PFSK-1 (cell line): Measurements from ENCODE around the gene KANK4.

Source experiments
- FOXP2 ChIP-seq: optimal IDR thresholded peaks from 2 replicates; pipeline ENCODE3; 2011; ENCODE audit warnings: borderline replicate concordance, control low read depth, inconsistent platforms; ENCODE audit not compliant: insufficient read depth; ENCODE audit errors: extremely low read length, extremely low read depth
- POLR2AphosphoS5 ChIP-seq: IDR thresholded peaks from 2 replicates; pipeline ENCODE4 v1.6.1; 2012; ENCODE audit warnings: low read depth, mild to moderate bottlenecking, control low read depth, low read length, moderate library complexity
- SIN3A ChIP-seq: IDR thresholded peaks from 2 replicates; pipeline ENCODE4 v1.6.1; 2012; ENCODE audit warnings: mild to moderate bottlenecking, low read length, moderate library complexity, borderline replicate concordance; ENCODE audit not compliant: insufficient read depth
- TAF1 ChIP-seq: IDR thresholded peaks from 2 replicates; pipeline ENCODE4 v1.6.1; 2012; ENCODE audit warnings: low read length, control low read depth, borderline replicate concordance; ENCODE audit not compliant: insufficient read depth
- TF ChIP-seq, protein P1 (sequence below), 2 experiments: IDR thresholded peaks; 2 replicates each; pipeline versions ENCODE4 v1.6.1 to v1.8.0; 2011 to 2012; ENCODE audit warnings: low read depth in 2 of 2, low read length in 2 of 2, control low read depth in 1 of 2, inconsistent platforms in 1 of 2, mild to moderate bottlenecking in 1 of 2, moderate library complexity in 1 of 2; ENCODE audit not compliant: insufficient read depth in 1 of 2

The KANK4 gene

DNA sequence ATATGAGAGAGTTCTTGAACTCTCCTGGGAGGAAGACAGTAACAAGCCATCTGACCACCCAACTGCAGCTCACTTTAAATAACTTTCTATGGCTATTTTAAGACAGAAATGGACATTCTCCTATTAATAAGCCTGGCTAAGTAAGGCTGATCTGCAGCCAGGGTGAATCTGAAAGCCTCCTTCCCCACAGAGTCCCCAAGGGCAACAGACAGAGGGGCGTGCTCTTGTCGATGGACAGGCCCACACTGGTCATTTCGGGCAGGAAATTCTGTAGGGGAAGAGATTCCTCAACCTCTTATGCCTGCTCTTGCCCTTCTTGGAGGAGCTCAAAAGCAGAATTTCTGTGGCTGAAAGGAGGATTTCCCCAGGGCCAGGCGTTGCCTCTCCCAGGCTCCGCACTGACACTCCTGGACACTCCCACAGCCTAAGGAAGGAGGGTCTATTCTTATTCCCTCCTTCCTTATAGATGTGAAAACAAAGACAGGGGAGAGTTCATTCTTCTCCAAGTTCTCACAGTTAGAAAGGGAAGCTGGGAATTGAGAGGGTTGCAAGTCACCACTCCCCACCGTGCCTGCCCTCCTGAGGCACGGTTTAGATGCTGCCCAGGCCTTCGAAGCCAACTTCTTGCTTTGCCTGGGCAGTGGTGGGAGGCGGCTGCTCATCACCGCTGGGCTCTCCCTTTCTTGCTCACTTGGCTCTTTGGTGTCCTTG, 17.9 kb upstream of the KANK4 start:
- TF ChIP-seq FOXP2: no peak
- no peak for TF ChIP-seq POLR2AphosphoS5
- TF ChIP-seq SIN3A: no peak
- TF ChIP-seq, protein P1, sequence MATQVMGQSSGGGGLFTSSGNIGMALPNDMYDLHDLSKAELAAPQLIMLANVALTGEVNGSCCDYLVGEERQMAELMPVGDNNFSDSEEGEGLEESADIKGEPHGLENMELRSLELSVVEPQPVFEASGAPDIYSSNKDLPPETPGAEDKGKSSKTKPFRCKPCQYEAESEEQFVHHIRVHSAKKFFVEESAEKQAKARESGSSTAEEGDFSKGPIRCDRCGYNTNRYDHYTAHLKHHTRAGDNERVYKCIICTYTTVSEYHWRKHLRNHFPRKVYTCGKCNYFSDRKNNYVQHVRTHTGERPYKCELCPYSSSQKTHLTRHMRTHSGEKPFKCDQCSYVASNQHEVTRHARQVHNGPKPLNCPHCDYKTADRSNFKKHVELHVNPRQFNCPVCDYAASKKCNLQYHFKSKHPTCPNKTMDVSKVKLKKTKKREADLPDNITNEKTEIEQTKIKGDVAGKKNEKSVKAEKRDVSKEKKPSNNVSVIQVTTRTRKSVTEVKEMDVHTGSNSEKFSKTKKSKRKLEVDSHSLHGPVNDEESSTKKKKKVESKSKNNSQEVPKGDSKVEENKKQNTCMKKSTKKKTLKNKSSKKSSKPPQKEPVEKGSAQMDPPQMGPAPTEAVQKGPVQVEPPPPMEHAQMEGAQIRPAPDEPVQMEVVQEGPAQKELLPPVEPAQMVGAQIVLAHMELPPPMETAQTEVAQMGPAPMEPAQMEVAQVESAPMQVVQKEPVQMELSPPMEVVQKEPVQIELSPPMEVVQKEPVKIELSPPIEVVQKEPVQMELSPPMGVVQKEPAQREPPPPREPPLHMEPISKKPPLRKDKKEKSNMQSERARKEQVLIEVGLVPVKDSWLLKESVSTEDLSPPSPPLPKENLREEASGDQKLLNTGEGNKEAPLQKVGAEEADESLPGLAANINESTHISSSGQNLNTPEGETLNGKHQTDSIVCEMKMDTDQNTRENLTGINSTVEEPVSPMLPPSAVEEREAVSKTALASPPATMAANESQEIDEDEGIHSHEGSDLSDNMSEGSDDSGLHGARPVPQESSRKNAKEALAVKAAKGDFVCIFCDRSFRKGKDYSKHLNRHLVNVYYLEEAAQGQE (IDR thresholded peaks at IDR 0.05; ENCODE audit: insufficient read depth in 1 of 2, low read depth in 2 of 2, low read length in 2 of 2): no peak
- no peak for TF ChIP-seq TAF1

DNA sequence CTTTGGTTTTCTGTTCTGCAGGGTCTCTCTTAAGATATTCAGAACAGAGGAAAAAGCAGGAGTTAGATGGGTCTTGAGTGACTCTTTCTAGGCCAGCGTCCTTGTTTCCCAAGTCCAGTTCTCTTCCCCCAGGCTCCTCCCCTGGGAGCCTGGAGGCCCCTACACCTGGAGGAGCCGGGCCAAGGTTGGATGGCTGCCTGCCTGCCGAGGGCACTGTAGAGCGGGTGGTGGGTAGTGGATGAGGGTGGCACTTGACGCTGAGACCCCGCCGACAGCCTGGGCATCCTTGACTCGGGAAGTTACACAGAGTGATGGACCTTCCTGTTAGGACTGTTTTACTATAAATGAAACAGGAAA, 17.4 kb upstream of the KANK4 start:
- no peak for TF ChIP-seq FOXP2
- no peak for TF ChIP-seq POLR2AphosphoS5
- TF ChIP-seq, protein P1 (IDR thresholded peaks at IDR 0.05; ENCODE audit: insufficient read depth in 1 of 2, low read depth in 2 of 2, low read length in 2 of 2): no peak
- no peak for TF ChIP-seq SIN3A
- TF ChIP-seq TAF1: no peak

DNA sequence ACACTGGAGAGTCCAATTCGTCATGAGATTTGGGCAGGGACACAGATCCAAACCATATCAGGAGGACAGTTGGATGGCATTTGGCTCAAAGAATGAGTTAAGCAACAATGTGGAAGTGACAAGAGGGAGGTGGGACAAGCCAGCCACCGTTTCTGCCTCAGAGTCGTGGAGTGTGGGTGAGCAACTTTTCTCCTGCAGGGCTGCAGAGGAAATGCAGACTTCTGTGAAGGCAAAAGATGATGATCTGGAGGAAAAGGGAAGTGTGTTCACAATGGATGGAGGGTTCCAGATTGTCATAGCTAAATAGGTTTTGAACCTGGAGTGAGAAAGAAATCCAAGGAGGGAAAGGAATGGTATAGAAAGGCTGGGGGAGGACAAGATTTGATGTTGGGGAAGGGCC, 16.4 kb upstream of the KANK4 start:
- TF ChIP-seq, protein P1 (IDR thresholded peaks at IDR 0.05; ENCODE audit: insufficient read depth in 1 of 2, low read depth in 2 of 2, low read length in 2 of 2): no peak
- TF ChIP-seq TAF1: no peak
- no peak for TF ChIP-seq POLR2AphosphoS5
- no peak for TF ChIP-seq SIN3A
- TF ChIP-seq FOXP2: no peak

DNA sequence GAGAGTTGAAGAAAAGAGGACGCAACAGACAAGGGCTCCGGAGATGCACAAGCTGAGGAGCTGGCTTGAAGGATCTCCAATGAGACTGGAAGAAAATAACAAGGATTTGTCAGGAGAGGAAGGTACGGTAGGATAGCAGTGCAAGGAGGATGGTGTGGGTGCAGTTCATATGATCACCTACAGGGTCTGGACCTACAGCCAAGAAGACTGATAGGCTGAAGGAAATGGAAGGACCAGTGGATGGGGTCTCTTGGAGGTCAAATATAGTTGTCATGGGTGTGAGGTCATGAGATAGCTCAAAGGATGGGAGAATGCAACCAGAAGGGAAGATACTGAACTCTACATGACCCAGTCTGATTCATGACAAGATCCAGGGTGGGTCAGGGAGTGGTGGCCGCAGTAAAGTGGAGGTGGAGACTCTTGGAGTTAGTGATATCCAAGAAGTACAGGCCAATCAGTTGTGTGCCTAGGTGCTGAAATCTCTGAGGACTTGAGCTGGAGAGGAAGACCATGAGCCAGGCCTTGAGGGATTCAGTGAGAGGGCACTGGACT, 15.3 kb upstream of the KANK4 start:
- no peak for TF ChIP-seq SIN3A
- TF ChIP-seq POLR2AphosphoS5: no peak
- no peak for TF ChIP-seq FOXP2
- no peak for TF ChIP-seq TAF1
- TF ChIP-seq, protein P1 (IDR thresholded peaks at IDR 0.05; ENCODE audit: insufficient read depth in 1 of 2, low read depth in 2 of 2, low read length in 2 of 2): no peak

DNA sequence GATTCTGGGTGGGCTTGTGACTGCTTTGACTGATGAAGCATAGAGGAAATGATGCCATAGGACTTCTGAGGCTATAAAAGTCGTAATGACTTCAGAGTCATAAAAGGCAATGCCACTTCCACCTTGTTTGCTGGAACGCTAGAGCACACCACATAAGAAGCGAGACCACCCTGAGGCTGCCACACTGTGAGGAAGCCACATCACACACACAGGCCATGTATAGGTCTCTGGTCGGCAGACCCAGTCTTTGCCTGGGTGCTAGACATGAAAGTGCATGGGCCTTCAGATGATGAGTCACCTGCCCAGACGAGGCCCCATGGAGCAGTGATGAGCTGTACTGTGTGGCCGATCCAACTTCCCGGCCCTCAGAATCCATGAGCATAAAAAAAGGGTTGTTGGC, 14.2 kb upstream of the KANK4 start:
- no peak for TF ChIP-seq TAF1
- TF ChIP-seq, protein P1 (IDR thresholded peaks at IDR 0.05; ENCODE audit: insufficient read depth in 1 of 2, low read depth in 2 of 2, low read length in 2 of 2): no peak
- no peak for TF ChIP-seq FOXP2
- TF ChIP-seq POLR2AphosphoS5: no peak
- TF ChIP-seq SIN3A: no peak
